Muscle layer of duodenum (tissue), 2 donors: ENCODE measurements around the gene SCN9A.

ENCODE experiments used
- H3K27ac ChIP-seq: one replicate; pipeline ENCODE4 v1.7.0; 2013; ENCODE audit warnings: mild to moderate bottlenecking, low read length
- H3K27me3 ChIP-seq: one replicate; pipeline ENCODE4 v1.7.0; 2013; ENCODE audit warnings: low read depth, mild to moderate bottlenecking, control low read depth, low read length
- H3K36me3 ChIP-seq, 2 donors: one replicate each; pipeline ENCODE4 v1.7.0; 2013; ENCODE audit warnings: low read length in 2 of 2, control low read depth in 1 of 2, mild to moderate bottlenecking in 1 of 2; ENCODE audit not compliant: insufficient read depth in 2 of 2, control insufficient read depth in 1 of 2
- H3K4me1 ChIP-seq, 2 donors: one replicate each; pipeline ENCODE4 v1.7.0; 2013; ENCODE audit warnings: low read length in 2 of 2, mild to moderate bottlenecking in 2 of 2, control low read depth in 1 of 2, moderate library complexity in 1 of 2; ENCODE audit not compliant: insufficient read depth in 2 of 2, control insufficient read depth in 1 of 2
- H3K4me3 ChIP-seq, 2 donors: one replicate each; pipeline ENCODE4 v1.7.0; 2013; ENCODE audit warnings: low read length in 2 of 2, low read depth in 1 of 2, mild to moderate bottlenecking in 1 of 2
- H3K9me3 ChIP-seq, 2 donors: one replicate each; pipeline ENCODE4 v1.7.0; 2013; ENCODE audit warnings: low read length in 2 of 2, control low read depth in 1 of 2, mild to moderate bottlenecking in 1 of 2; ENCODE audit not compliant: control insufficient read depth in 1 of 2
- donor health status: healthy.

The SCN9A gene

DNA sequence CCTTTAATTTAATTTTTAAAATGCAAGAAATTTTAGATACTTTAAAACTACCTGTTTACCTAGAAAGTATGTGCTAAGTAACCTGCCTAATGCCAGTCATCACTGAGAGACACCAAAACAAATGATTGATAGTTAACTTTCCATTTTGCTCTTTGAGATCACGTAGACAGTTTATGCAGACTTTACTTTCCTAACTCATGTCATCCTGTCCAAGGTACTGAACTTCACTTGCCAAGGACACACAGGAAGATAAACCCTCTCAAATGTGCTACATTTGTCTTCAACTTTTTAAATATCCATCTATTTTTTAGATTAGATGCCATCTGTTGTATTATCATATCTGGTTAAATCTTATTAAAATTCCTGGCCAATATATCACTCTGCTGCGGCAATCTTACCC, 227.9 kb downstream of the SCN9A start:
- H3K4me1 ChIP-seq: no peaks in the 10 kb centered on the region

More for the DNA sequence above, 227.9 kb downstream of the SCN9A start:
- Histone ChIP-seq H3K27me3 (no peaks in the 10 kb centered on the region), H3K27ac (no peak overlapping the region), H3K36me3 (no peaks in the 10 kb centered on the region), H3K9me3 (no peaks in the 10 kb centered on the region), H3K4me3 (no peak overlapping the region)
